Rectal smooth muscle tissue (tissue), 1 donor: ENCODE measurements around the gene JPT2.

Experiments used
- H3K27ac ChIP-seq: one replicate; pipeline ENCODE4 v1.7.0; 2013; ENCODE audit warnings: low read depth, low read length, inconsistent platforms
- H3K27me3 ChIP-seq: one replicate; pipeline ENCODE4 v1.7.0; 2013; ENCODE audit warnings: low read length; ENCODE audit not compliant: control insufficient read depth, insufficient read depth
- H3K36me3 ChIP-seq: one replicate; pipeline ENCODE4 v1.7.0; 2013; ENCODE audit warnings: low read length; ENCODE audit not compliant: control insufficient read depth, insufficient read depth
- H3K4me1 ChIP-seq: one replicate; pipeline ENCODE4 v1.7.0; 2013; ENCODE audit warnings: low read length; ENCODE audit not compliant: control insufficient read depth, insufficient read depth
- H3K4me3 ChIP-seq: one replicate; pipeline ENCODE4 v1.7.0; 2013; ENCODE audit warnings: low read length
- H3K9ac ChIP-seq: one replicate; pipeline ENCODE4 v1.7.0; 2013; ENCODE audit warnings: low read length

JPT2 gene

GRCh38 chr16:1734816-1735215 lies 56.7 kb downstream of the JPT2 start:
- no peaks in the 10 kb centered on the region for H3K27me3 ChIP-seq
- H3K27ac ChIP-seq = no peak overlapping the region
- no peak overlapping the region for H3K9ac ChIP-seq
- no peaks in the 10 kb centered on the region for H3K4me1 ChIP-seq
- H3K4me3 ChIP-seq = no peak overlapping the region
- peaks cover 17% of the 10 kb centered on the region for H3K36me3 ChIP-seq

DNA sequence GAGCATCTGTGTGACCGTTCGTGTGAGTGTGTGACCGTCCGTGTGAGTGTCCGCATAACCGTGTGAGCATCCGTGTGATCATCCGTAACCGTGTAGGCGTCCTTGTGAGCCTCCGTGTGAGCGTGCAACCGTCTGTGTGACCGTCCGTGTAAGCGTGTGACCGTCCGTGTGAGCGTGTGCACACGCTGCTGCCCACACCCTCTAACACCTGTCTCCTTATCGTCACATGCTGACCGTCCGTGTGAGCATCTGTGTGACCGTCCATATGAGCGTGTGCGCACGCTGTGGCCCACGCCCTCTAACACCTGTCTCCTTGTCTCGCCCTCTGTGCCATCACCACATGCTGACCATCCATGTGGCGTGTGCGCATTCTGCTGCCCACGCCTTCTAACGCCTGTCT lies 62.2 kb downstream of the JPT2 start:
- H3K4me1 ChIP-seq = no peaks in the 10 kb centered on the region
- no peak overlapping the region for H3K27ac ChIP-seq
- no peaks in the 10 kb centered on the region for H3K27me3 ChIP-seq
- no peak overlapping the region for H3K4me3 ChIP-seq
- no peak overlapping the region for H3K9ac ChIP-seq
- H3K36me3 ChIP-seq = peaks cover 17% of the 10 kb centered on the region

DNA sequence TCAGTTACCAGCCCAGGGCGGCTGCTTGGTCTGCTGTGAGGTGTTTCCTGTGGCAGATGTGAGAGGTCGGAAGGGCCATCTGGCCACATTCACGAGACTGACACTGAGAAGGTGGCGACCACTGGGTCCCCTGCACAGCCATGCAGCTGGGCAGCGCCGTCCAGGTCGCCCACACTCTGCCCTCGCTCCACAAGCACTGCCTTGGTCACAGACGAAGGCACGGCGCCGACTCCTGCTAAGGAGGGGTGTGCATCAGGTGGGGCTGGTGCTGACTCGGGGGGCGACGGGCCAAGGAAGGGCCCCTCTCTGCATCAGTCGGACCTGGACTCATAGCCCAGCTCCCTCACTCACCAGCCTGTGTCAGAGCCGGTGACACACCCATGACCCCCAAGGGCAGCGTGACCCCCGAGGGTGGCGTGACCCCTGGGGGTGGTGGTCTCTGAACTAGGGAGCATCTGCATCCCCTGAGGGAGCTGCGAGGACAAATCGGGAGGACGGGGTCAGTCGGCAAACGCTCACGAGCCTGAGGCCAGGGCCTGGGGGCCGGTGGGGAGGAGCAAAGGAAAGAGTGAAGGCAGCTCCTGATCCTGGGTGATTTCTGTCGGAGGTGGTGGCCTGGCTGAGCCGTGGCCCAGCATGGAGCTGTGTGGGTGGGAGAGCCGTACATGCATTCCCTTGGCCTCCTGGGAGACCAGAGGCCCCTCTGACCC lies 62.9 kb downstream of the JPT2 start:
- H3K36me3 ChIP-seq = peaks cover 17% of the 10 kb centered on the region
- no peak overlapping the region for H3K9ac ChIP-seq
- no peaks in the 10 kb centered on the region for H3K4me1 ChIP-seq
- no peak overlapping the region for H3K27ac ChIP-seq
- H3K4me3 ChIP-seq = no peak overlapping the region
- H3K27me3 ChIP-seq = no peaks in the 10 kb centered on the region

GRCh38 chr16:1741553-1742165 lies 63.6 kb downstream of the JPT2 start:
- Histone ChIP-seq H3K36me3 (peaks cover 17% of the 10 kb centered on the region), H3K27ac (no peak overlapping the region), H3K4me3 (no peak overlapping the region), H3K9ac (no peak overlapping the region), H3K27me3 (no peaks in the 10 kb centered on the region), H3K4me1 (no peaks in the 10 kb centered on the region)

DNA sequence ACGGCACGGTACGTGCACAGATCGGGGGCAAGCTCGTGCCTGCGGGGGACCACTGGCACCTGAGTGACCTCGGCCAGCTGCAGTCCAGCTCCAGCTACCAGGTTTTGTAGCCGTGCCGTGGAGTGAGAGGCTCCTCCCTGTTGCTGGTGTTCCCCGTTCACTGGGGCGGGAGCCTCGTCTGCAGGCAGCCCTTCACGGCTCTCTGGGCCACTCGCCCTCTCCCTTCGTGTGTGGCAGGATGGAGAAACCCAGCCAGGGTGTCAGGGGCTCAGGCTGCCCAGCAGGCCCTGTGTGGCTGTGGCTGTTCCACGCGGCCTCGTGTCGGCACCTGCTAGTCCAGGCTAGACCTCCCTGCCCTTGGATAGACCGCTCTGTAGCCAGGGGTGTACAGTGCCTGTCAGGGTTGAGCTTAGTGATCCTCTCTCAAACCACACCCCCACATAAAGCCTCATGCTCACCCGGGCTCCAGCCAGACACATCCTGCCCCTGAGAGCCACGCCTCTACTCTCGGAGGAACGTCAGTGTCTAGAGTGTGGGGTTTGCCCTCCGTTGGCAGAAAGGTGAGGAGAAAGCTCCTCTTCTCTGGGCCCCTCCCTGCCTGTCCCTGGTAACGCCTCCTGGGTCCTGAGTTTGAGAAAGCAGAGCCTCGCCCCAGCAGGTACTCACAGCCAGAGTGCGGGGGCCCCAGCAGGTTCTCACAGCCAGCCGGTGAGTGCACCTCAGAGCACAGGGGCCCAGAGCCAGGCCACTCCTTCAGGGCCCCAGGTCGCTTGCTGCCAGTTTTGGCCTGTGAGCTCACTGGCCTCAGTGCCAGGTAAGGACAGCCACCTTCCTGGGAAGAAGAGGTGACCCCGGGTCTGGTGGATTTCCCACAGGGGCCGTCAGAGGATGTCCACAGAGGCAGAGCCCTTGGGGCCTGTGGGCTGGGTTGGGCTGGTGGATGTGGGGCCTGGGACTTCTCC lies 65.6 kb downstream of the JPT2 start:
- Histone ChIP-seq H3K9ac (no peak overlapping the region), H3K4me3 (no peak overlapping the region), H3K27ac (no peak overlapping the region), H3K4me1 (no peaks in the 10 kb centered on the region), H3K36me3 (peaks cover 27% of the 10 kb centered on the region), H3K27me3 (no peaks in the 10 kb centered on the region)

DNA sequence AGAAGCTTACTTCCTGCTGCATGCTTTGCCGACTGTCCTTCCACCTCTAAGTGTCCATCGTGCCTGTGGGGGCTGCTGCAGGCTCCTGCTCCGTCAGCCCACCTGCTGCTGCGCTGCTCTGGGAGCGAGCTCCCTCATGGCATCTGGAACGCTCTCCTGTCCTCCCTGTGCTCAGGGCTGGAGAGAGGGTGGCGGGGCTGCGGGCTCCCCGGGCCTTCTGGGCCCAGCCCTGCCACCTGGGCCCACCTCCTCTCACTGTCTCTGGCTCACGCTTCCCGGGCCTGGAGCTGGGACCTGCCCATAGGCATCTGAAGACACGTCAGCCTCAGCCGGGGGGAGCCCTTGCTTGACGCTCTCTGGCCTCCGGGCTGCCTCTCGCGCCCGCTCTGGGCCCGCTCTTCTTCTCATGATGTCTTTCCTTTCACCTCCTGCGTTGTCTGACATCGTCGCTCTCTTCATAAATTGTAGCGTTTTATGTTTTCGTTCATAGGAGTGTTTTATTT lies 66.3 kb downstream of the JPT2 start:
- Histone ChIP-seq H3K36me3 (peaks cover 35% of the 10 kb centered on the region), H3K4me3 (no peak overlapping the region), H3K27ac (no peak overlapping the region), H3K27me3 (no peaks in the 10 kb centered on the region), H3K4me1 (no peaks in the 10 kb centered on the region), H3K9ac (no peak overlapping the region)

GRCh38 chr16:1745181-1745899 lies 67.3 kb downstream of the JPT2 start:
- Histone ChIP-seq H3K27me3 (no peaks in the 10 kb centered on the region), H3K9ac (no peak overlapping the region), H3K27ac (no peak overlapping the region), H3K36me3 (peaks cover 37% of the 10 kb centered on the region), H3K4me1 (no peaks in the 10 kb centered on the region), H3K4me3 (no peak overlapping the region)

DNA sequence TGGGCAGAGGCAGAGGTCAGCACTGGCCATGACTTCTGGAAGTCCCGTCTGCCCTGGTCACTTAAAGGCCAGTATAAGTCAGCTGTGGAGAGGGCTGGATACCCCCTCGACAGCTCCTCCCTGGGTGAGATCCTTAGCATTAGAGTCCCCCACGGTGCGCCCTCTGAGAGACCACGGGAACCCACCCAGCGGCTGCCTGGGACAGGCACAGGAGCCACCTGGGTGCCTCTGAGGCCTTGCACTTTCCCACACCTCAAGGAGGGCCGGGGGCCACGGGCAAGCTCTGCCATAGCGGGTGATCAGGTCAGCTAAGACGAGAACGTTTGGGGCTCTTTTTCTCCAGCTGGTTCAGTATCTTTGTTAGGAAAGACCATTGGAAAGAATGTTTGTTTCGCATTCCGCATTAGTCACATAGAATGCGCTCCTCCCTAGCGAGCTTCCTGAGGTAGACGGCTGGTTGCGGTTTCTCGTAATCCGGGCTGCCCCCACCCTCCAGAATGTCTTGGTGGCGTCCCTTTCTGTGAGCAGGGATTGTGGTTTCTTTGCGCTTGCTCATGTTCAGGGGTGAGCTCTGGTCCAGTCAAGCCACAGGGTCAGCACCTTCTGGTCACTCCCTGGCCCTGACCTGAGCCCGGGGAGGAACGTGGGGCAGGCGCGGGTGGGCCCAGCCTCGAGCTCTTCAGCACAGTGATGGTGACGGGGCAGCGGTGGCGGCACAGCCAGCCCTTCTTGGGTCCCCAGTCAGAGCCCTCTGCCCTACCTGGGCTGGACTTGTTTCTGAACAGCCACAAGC lies 68.0 kb downstream of the JPT2 start:
- peaks cover 32% of the 10 kb centered on the region for H3K36me3 ChIP-seq

GRCh38 chr16:1746693-1747195 lies 68.7 kb downstream of the JPT2 start:
- H3K36me3 ChIP-seq = peaks cover 35% of the 10 kb centered on the region
- H3K4me3 ChIP-seq = no peak overlapping the region
- H3K4me1 ChIP-seq = no peaks in the 10 kb centered on the region
- no peak overlapping the region for H3K9ac ChIP-seq
- H3K27ac ChIP-seq = no peak overlapping the region
- no peaks in the 10 kb centered on the region for H3K27me3 ChIP-seq

More for the DNA sequence above, 68.0 kb downstream of the JPT2 start:
- no peaks in the 10 kb centered on the region for H3K4me1 ChIP-seq
- H3K27ac ChIP-seq = no peak overlapping the region
- no peak overlapping the region for H3K4me3 ChIP-seq
- H3K9ac ChIP-seq = no peak overlapping the region
- H3K27me3 ChIP-seq = no peaks in the 10 kb centered on the region

GRCh38 chr16:1747934-1748333 lies 69.9 kb downstream of the JPT2 start:
- Histone ChIP-seq H3K9ac (no peak overlapping the region), H3K4me1 (no peaks in the 10 kb centered on the region), H3K27me3 (no peaks in the 10 kb centered on the region), H3K4me3 (no peak overlapping the region), H3K36me3 (peaks cover 34% of the 10 kb centered on the region), H3K27ac (no peak overlapping the region)
